Measurements from ENCODE around the gene MRC1. TPM values are rescaled to one million over a fixed set of nuclear protein-coding genes. Genes with fewer than 3 reads are reported as not detected.

The MRC1 gene
- total and polyA plus RNA-seq, 2 donors (not counting 1 experiment from before 2014, with no cell fraction given): 0.12 TPM; not detected in 1

- H3K9me3 Mint-ChIP-seq (ENCODE audit: insufficient read depth): no peaks in the 10 kb centered on the region
- Histone ChIP-seq H3K4me1 (ENCODE audit: control insufficient read depth in 2 of 2, insufficient read depth in 2 of 2, low read length in 2 of 2) (no peaks in the 10 kb centered on the region), H3K79me2 (ENCODE audit: control insufficient read depth, insufficient read depth, low read length) (no peaks in the 10 kb centered on the region), H3K9me3 (ENCODE audit: control extremely low read depth in 1 of 3, control insufficient read depth in 2 of 3, insufficient read depth in 1 of 3, low read length in 2 of 3) (no peaks in the 10 kb centered on the region), H3K4me2 (replicated peaks; ENCODE audit: low read depth, low read length, poor library complexity, severe bottlenecking) (no peak overlapping the region), H3K27ac (ENCODE audit: low read length in 2 of 2) (no peak overlapping the region), H3K27me3 (replicated peaks in 1 of 4; ENCODE audit: control extremely low read depth in 1 of 4, control insufficient read depth in 3 of 4, insufficient read depth in 4 of 4, low read length in 3 of 4) (no peaks in the 10 kb centered on the region), H4K20me1 (ENCODE audit: control insufficient read depth, insufficient read depth, low read length, poor library complexity, severe bottlenecking) (no peaks in the 10 kb centered on the region), H3K36me3 (replicated peaks in 1 of 2; ENCODE audit: control extremely low read depth in 1 of 2, control insufficient read depth in 1 of 2, extremely low read depth in 1 of 2, insufficient read depth in 2 of 2, low read length in 1 of 2) (no peaks in the 10 kb centered on the region), H2AFZ (ENCODE audit: insufficient read depth, low read depth, low read length, poor library complexity, severe bottlenecking) (no peak overlapping the region), H3K9ac (ENCODE audit: low read length) (no peak overlapping the region), H3K4me3 (ENCODE audit: control extremely low read depth in 1 of 5, extremely low read depth in 1 of 5, insufficient read depth in 1 of 5, low read depth in 2 of 5, low read length in 4 of 5) (no peak overlapping the region)
- ChIA-PET CTCF (no interaction called here), POLR2A (no interaction called here)
- H3K27ac Mint-ChIP-seq: no peak overlapping the region
- no peaks in the 10 kb centered on the region for H3K27me3 Mint-ChIP-seq
- 95% methylated on average over 3 of the region's 7 CpGs for WGBS (ENCODE audit: insufficient coverage)
- ATAC-seq (ENCODE audit: low read depth) (no peak), DNase-seq (no peak)
- H3K4me1 Mint-ChIP-seq: no peaks in the 10 kb centered on the region
- intact Hi-C loops (cut with micrococcal nuclease): no loop called here
- no peak for TF ChIP-seq CTCF (IDR thresholded peaks at IDR 0.05)
- TF ChIP-seq EZH2 (IDR thresholded peaks at IDR 0.05; ENCODE audit: borderline replicate concordance, insufficient read depth, low read depth, low read length, poor library complexity, severe bottlenecking): no peak
- H3K4me3 Mint-ChIP-seq: no peak overlapping the region
Observed at GRCh38 chr10:17819836-17820235, 10.7 kb downstream of the MRC1 start.

DNA sequence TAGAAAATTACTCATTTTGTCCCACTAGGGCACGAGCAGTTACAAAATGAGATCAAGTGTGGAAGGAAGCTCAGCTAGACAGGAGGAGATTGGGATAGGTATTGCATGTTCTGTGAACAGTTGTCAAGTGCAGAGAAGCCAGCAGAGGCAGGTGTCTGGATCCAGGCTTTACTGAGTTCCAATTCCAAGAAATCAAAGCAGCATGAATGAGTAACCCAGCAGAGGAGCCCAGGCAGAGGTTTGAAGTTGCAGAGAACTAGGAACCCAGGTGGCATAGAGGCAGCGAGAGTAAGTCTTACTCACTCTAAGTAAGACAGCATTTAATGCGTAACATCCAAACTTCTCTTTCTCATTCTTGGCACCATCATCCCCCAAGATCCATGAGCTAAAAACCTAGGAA is 11.8 kb downstream of the MRC1 start:
- Mint-ChIP-seq H3K9me3 (ENCODE audit: insufficient read depth) (no peaks in the 10 kb centered on the region), H3K4me1 (no peaks in the 10 kb centered on the region), H3K4me3 (no peak overlapping the region), H3K27me3 (no peaks in the 10 kb centered on the region), H3K27ac (no peak overlapping the region)
- WGBS (ENCODE audit: insufficient coverage): 93% methylated on average over 3 of the region's 3 CpGs
- DNase-seq (no peak), ATAC-seq (ENCODE audit: low read depth) (no peak)
- ChIA-PET CTCF (no interaction called here), POLR2A (no interaction called here)
- H3K79me2 ChIP-seq (ENCODE audit: control insufficient read depth, insufficient read depth, low read length): no peaks in the 10 kb centered on the region
- no peaks in the 10 kb centered on the region for H3K36me3 ChIP-seq (replicated peaks in 1 of 2; ENCODE audit: control extremely low read depth in 1 of 2, control insufficient read depth in 1 of 2, extremely low read depth in 1 of 2, insufficient read depth in 2 of 2, low read length in 1 of 2)
- no peaks in the 10 kb centered on the region for H3K4me1 ChIP-seq (ENCODE audit: control insufficient read depth in 2 of 2, insufficient read depth in 2 of 2, low read length in 2 of 2)
- no peak overlapping the region for H3K27ac ChIP-seq (ENCODE audit: low read length in 2 of 2)
- no peak overlapping the region for H3K4me2 ChIP-seq (replicated peaks; ENCODE audit: low read depth, low read length, poor library complexity, severe bottlenecking)
- no peaks in the 10 kb centered on the region for H4K20me1 ChIP-seq (ENCODE audit: control insufficient read depth, insufficient read depth, low read length, poor library complexity, severe bottlenecking)
- no peak overlapping the region for H3K9ac ChIP-seq (ENCODE audit: low read length)
- TF ChIP-seq CTCF (IDR thresholded peaks at IDR 0.05) (no peak), EZH2 (IDR thresholded peaks at IDR 0.05; ENCODE audit: borderline replicate concordance, insufficient read depth, low read depth, low read length, poor library complexity, severe bottlenecking) (no peak)
- H3K9me3 ChIP-seq (ENCODE audit: control extremely low read depth in 1 of 3, control insufficient read depth in 2 of 3, insufficient read depth in 1 of 3, low read length in 2 of 3): no peaks in the 10 kb centered on the region
- H2AFZ ChIP-seq (ENCODE audit: insufficient read depth, low read depth, low read length, poor library complexity, severe bottlenecking): no peak overlapping the region
- intact Hi-C loops (cut with micrococcal nuclease): no loop called here
- no peak overlapping the region for H3K4me3 ChIP-seq (ENCODE audit: control extremely low read depth in 1 of 5, extremely low read depth in 1 of 5, insufficient read depth in 1 of 5, low read depth in 2 of 5, low read length in 4 of 5)
- no peaks in the 10 kb centered on the region for H3K27me3 ChIP-seq (replicated peaks in 1 of 4; ENCODE audit: control extremely low read depth in 1 of 4, control insufficient read depth in 3 of 4, insufficient read depth in 4 of 4, low read length in 3 of 4)

All from B cell (primary cell).